Measurements from ENCODE around the gene SDC4. TPM values are rescaled to one million over a fixed set of nuclear protein-coding genes. Genes with fewer than 3 reads are reported as not detected.

Gene SDC4
- total and polyA plus RNA-seq, 12 donors, result 48.4 to 161 (median 92.8) TPM

- no peaks in the 10 kb centered on the region for H3K9me3 ChIP-seq
- DNase-seq (no peak), ATAC-seq (no peak)
- H3K36me3 ChIP-seq, result no peaks in the 10 kb centered on the region
- H3K27ac ChIP-seq, result no peak overlapping the region
- H3K27me3 ChIP-seq, result peaks cover 5 to 85% (median 65%) of the 10 kb centered on the region in 7 donors
- H3K4me1 ChIP-seq, result peaks cover 0 to 5% (median 3%) of the 10 kb centered on the region in 9 donors
- TF ChIP-seq CTCF (IDR thresholded peaks at IDR 0.05), result no peak
- WGBS, 2 donors, result 52 to 56% methylated on average over 4 of the region's 4 CpGs
- intact Hi-C loops (cut with DNase I), result no loop called here
- no peak overlapping the region for H3K4me3 ChIP-seq
These were observed 43.0 kb downstream of the SDC4 start for GRCh38 chr20:45305262-45305661.

- H3K4me3 ChIP-seq, result no peak overlapping the region
- peaks cover 0 to 5% (median 3%) of the 10 kb centered on the region in 9 donors for H3K4me1 ChIP-seq
- no peaks in the 10 kb centered on the region for H3K9me3 ChIP-seq
- DNase-seq (no peak), ATAC-seq (no peak)
- H3K36me3 ChIP-seq, result no peaks in the 10 kb centered on the region
- H3K27ac ChIP-seq, result no peak overlapping the region
- no peak for TF ChIP-seq CTCF (IDR thresholded peaks at IDR 0.05)
- 59 to 60% methylated on average over 43 of the region's 43 CpGs for WGBS, 2 donors
- intact Hi-C loops (cut with DNase I), result no loop called here
- peaks cover 5 to 78% (median 65%) of the 10 kb centered on the region in 7 donors for H3K27me3 ChIP-seq
These were observed 43.7 kb downstream of the SDC4 start for GRCh38 chr20:45304464-45304999.

- intact Hi-C loops (cut with DNase I), result no loop called here
- H3K9me3 ChIP-seq, result no peaks in the 10 kb centered on the region
- H3K27ac ChIP-seq, result no peak overlapping the region
- H3K27me3 ChIP-seq, result peaks cover 5 to 76% (median 65%) of the 10 kb centered on the region in 7 donors
- TF ChIP-seq CTCF (IDR thresholded peaks at IDR 0.05), result no peak
- H3K4me1 ChIP-seq, result peaks cover 0 to 5% (median 3%) of the 10 kb centered on the region in 9 donors
- no peaks in the 10 kb centered on the region for H3K36me3 ChIP-seq
- ATAC-seq, result no peak
- H3K4me3 ChIP-seq, result no peak overlapping the region
- 32 to 39% methylated on average over 47 of the region's 47 CpGs for WGBS, 2 donors
- DNase-seq, result no peak
These were observed 44.4 kb downstream of the SDC4 start for GRCh38 chr20:45303586-45304463.

GRCh38 chr20:45301824-45302271 is 46.4 kb downstream of the SDC4 start:
- TF ChIP-seq CTCF (IDR thresholded peaks at IDR 0.05), result no peak
- no peak for ATAC-seq
- 78 to 81% methylated on average over 5 of the region's 5 CpGs for WGBS, 2 donors
- Histone ChIP-seq H3K4me1 (peaks cover 0 to 4% (median 0%) of the 10 kb centered on the region in 9 donors), H3K9me3 (no peaks in the 10 kb centered on the region), H3K4me3 (no peak overlapping the region), H3K27me3 (peaks cover 5 to 79% (median 51%) of the 10 kb centered on the region in 7 donors), H3K36me3 (no peaks in the 10 kb centered on the region), H3K27ac (no peak overlapping the region)
- intact Hi-C loops (cut with DNase I), result no loop called here
- DNase-seq, result no peak
